ENCODE data around the gene CLDN18.

CLDN18 gene

DNA sequence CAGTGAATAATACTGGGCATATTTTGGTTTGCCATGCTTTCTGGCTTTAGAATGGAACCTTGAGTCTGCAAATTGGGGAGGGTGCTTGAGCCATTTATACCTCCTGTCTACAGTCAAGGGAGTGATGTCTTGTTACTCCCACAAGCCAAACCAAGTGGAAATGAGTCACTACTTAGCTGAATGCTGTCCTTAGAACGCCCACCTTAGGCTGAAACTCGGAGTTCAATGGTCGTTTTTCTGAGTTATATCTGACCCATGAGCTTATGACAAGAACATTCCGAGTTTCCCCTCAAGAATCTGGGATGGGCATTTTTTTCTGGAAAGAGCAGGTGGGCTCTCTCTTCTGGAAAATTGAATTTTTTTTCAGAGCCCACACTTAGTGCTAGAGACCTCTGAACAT, 17.4 kb upstream of the CLDN18 start:
- no peak overlapping the region for H3K4me3 ChIP-seq (ENCODE audit: low read depth in 1 of 5, low read length in 5 of 5)
- no peak overlapping the region for H3K27ac ChIP-seq (ENCODE audit: low read depth, low read length)
- H3K4me1 ChIP-seq (ENCODE audit: control insufficient read depth in 5 of 5, insufficient read depth in 5 of 5, low read length in 5 of 5): peaks cover 0 to 2% (median 0%) of the 10 kb centered on the region in 5 donors
- no peak overlapping the region for H3K9ac ChIP-seq (ENCODE audit: low read length in 5 of 5)
- peaks cover 0 to 6% (median 0%) of the 10 kb centered on the region in 5 donors for H3K9me3 ChIP-seq (ENCODE audit: control insufficient read depth in 5 of 5, low read length in 5 of 5)
- peaks cover 0 to 3% (median 0%) of the 10 kb centered on the region in 5 donors for H3K27me3 ChIP-seq (ENCODE audit: control insufficient read depth in 5 of 5, insufficient read depth in 4 of 5, low read length in 5 of 5)
- no peaks in the 10 kb centered on the region for H3K36me3 ChIP-seq (ENCODE audit: control insufficient read depth in 5 of 5, insufficient read depth in 5 of 5, low read length in 5 of 5)

GRCh38 chr3:137998121-137999042, 11.6 kb upstream of the CLDN18 start:
- Histone ChIP-seq H3K4me1 (ENCODE audit: control insufficient read depth in 5 of 5, insufficient read depth in 5 of 5, low read length in 5 of 5) (no peaks in the 10 kb centered on the region), H3K27ac (ENCODE audit: low read depth, low read length) (no peak overlapping the region), H3K36me3 (ENCODE audit: control insufficient read depth in 5 of 5, insufficient read depth in 5 of 5, low read length in 5 of 5) (no peaks in the 10 kb centered on the region), H3K9me3 (ENCODE audit: control insufficient read depth in 5 of 5, low read length in 5 of 5) (peaks cover 0 to 6% (median 0%) of the 10 kb centered on the region in 5 donors), H3K4me3 (ENCODE audit: low read depth in 1 of 5, low read length in 5 of 5) (no peak overlapping the region), H3K9ac (ENCODE audit: low read length in 5 of 5) (no peak overlapping the region), H3K27me3 (ENCODE audit: control insufficient read depth in 5 of 5, insufficient read depth in 4 of 5, low read length in 5 of 5) (peaks cover 0 to 4% (median 0%) of the 10 kb centered on the region in 5 donors)

- Histone ChIP-seq H3K27ac (ENCODE audit: low read depth, low read length) (no peak overlapping the region), H3K4me3 (ENCODE audit: low read depth in 1 of 5, low read length in 5 of 5) (no peak overlapping the region), H3K9ac (ENCODE audit: low read length in 5 of 5) (no peak overlapping the region), H3K36me3 (ENCODE audit: control insufficient read depth in 5 of 5, insufficient read depth in 5 of 5, low read length in 5 of 5) (no peaks in the 10 kb centered on the region), H3K9me3 (ENCODE audit: control insufficient read depth in 5 of 5, low read length in 5 of 5) (no peaks in the 10 kb centered on the region), H3K4me1 (ENCODE audit: control insufficient read depth in 5 of 5, insufficient read depth in 5 of 5, low read length in 5 of 5) (no peaks in the 10 kb centered on the region), H3K27me3 (ENCODE audit: control insufficient read depth in 5 of 5, insufficient read depth in 4 of 5, low read length in 5 of 5) (peaks cover 0 to 4% (median 0%) of the 10 kb centered on the region in 5 donors)
Measured at GRCh38 chr3:138003069-138003468, 6.9 kb upstream of the CLDN18 start.

- no peaks in the 10 kb centered on the region for H3K27me3 ChIP-seq (ENCODE audit: control insufficient read depth in 5 of 5, insufficient read depth in 4 of 5, low read length in 5 of 5)
- no peak overlapping the region for H3K9ac ChIP-seq (ENCODE audit: low read length in 5 of 5)
- H3K36me3 ChIP-seq (ENCODE audit: control insufficient read depth in 5 of 5, insufficient read depth in 5 of 5, low read length in 5 of 5): peaks cover 0 to 9% (median 0%) of the 10 kb centered on the region in 5 donors
- no peaks in the 10 kb centered on the region for H3K9me3 ChIP-seq (ENCODE audit: control insufficient read depth in 5 of 5, low read length in 5 of 5)
- H3K27ac ChIP-seq (ENCODE audit: low read depth, low read length): no peak overlapping the region
- H3K4me1 ChIP-seq (ENCODE audit: control insufficient read depth in 5 of 5, insufficient read depth in 5 of 5, low read length in 5 of 5): no peaks in the 10 kb centered on the region
- no peak overlapping the region for H3K4me3 ChIP-seq (ENCODE audit: low read depth in 1 of 5, low read length in 5 of 5)
Measured at GRCh38 chr3:138005627-138006026, 4.3 kb upstream of the CLDN18 start.

- H3K4me1 ChIP-seq (ENCODE audit: control insufficient read depth in 5 of 5, insufficient read depth in 5 of 5, low read length in 5 of 5): no peaks in the 10 kb centered on the region
- no peak overlapping the region for H3K4me3 ChIP-seq (ENCODE audit: low read depth in 1 of 5, low read length in 5 of 5)
- no peak overlapping the region for H3K9ac ChIP-seq (ENCODE audit: low read length in 5 of 5)
- H3K36me3 ChIP-seq (ENCODE audit: control insufficient read depth in 5 of 5, insufficient read depth in 5 of 5, low read length in 5 of 5): peaks cover 0 to 9% (median 0%) of the 10 kb centered on the region in 5 donors
- no peaks in the 10 kb centered on the region for H3K27me3 ChIP-seq (ENCODE audit: control insufficient read depth in 5 of 5, insufficient read depth in 4 of 5, low read length in 5 of 5)
- H3K27ac ChIP-seq (ENCODE audit: low read depth, low read length): no peak overlapping the region
- no peaks in the 10 kb centered on the region for H3K9me3 ChIP-seq (ENCODE audit: control insufficient read depth in 5 of 5, low read length in 5 of 5)
Measured at GRCh38 chr3:138007898-138008297, 2.1 kb upstream of the CLDN18 start.

GRCh38 chr3:138010273-138010590, 267 bp downstream of the CLDN18 start:
- H3K27me3 ChIP-seq (ENCODE audit: control insufficient read depth in 5 of 5, insufficient read depth in 4 of 5, low read length in 5 of 5): no peaks in the 10 kb centered on the region
- no peak overlapping the region for H3K4me3 ChIP-seq (ENCODE audit: low read depth in 1 of 5, low read length in 5 of 5)
- H3K4me1 ChIP-seq (ENCODE audit: control insufficient read depth in 5 of 5, insufficient read depth in 5 of 5, low read length in 5 of 5): no peaks in the 10 kb centered on the region
- peaks cover 0 to 3% (median 0%) of the 10 kb centered on the region in 5 donors for H3K9me3 ChIP-seq (ENCODE audit: control insufficient read depth in 5 of 5, low read length in 5 of 5)
- H3K27ac ChIP-seq (ENCODE audit: low read depth, low read length): no peak overlapping the region
- peaks cover 0 to 9% (median 3%) of the 10 kb centered on the region in 5 donors for H3K36me3 ChIP-seq (ENCODE audit: control insufficient read depth in 5 of 5, insufficient read depth in 5 of 5, low read length in 5 of 5)
- no peak overlapping the region for H3K9ac ChIP-seq (ENCODE audit: low read length in 5 of 5)

DNA sequence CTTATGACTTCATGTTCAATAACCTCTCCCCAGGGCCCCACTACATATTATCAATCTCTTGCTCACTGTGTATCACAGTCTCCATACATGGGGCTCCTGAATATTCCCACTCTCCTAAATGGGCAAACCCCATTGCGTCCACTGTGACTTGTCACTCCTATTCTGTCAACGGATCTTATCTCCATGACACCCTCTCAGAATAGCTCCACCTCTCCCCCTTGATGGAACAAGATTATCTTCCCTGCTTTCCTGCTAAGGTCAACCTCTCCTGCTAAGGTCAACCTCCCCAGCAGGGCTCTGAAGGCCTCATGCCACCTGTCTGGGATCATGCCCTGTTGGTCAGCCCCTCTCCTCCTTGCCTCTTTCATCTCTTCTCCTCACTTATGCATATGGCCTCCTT, 1.8 kb downstream of the CLDN18 start:
- Histone ChIP-seq H3K4me1 (ENCODE audit: control insufficient read depth in 5 of 5, insufficient read depth in 5 of 5, low read length in 5 of 5) (no peaks in the 10 kb centered on the region), H3K4me3 (ENCODE audit: low read depth in 1 of 5, low read length in 5 of 5) (no peak overlapping the region), H3K9ac (ENCODE audit: low read length in 5 of 5) (no peak overlapping the region), H3K27me3 (ENCODE audit: control insufficient read depth in 5 of 5, insufficient read depth in 4 of 5, low read length in 5 of 5) (no peaks in the 10 kb centered on the region), H3K36me3 (ENCODE audit: control insufficient read depth in 5 of 5, insufficient read depth in 5 of 5, low read length in 5 of 5) (peaks cover 0 to 12% (median 3%) of the 10 kb centered on the region in 5 donors), H3K27ac (ENCODE audit: low read depth, low read length) (no peak overlapping the region), H3K9me3 (ENCODE audit: control insufficient read depth in 5 of 5, low read length in 5 of 5) (peaks cover 0 to 3% (median 0%) of the 10 kb centered on the region in 5 donors)

GRCh38 chr3:138012526-138012925, 2.6 kb downstream of the CLDN18 start:
- Histone ChIP-seq H3K27ac (ENCODE audit: low read depth, low read length) (no peak overlapping the region), H3K9ac (ENCODE audit: low read length in 5 of 5) (no peak overlapping the region), H3K36me3 (ENCODE audit: control insufficient read depth in 5 of 5, insufficient read depth in 5 of 5, low read length in 5 of 5) (peaks cover 0 to 12% (median 3%) of the 10 kb centered on the region in 5 donors), H3K4me1 (ENCODE audit: control insufficient read depth in 5 of 5, insufficient read depth in 5 of 5, low read length in 5 of 5) (no peaks in the 10 kb centered on the region), H3K9me3 (ENCODE audit: control insufficient read depth in 5 of 5, low read length in 5 of 5) (peaks cover 0 to 3% (median 0%) of the 10 kb centered on the region in 5 donors), H3K27me3 (ENCODE audit: control insufficient read depth in 5 of 5, insufficient read depth in 4 of 5, low read length in 5 of 5) (no peaks in the 10 kb centered on the region), H3K4me3 (ENCODE audit: low read depth in 1 of 5, low read length in 5 of 5) (no peak overlapping the region)

- no peak overlapping the region for H3K9ac ChIP-seq (ENCODE audit: low read length in 5 of 5)
- H3K9me3 ChIP-seq (ENCODE audit: control insufficient read depth in 5 of 5, low read length in 5 of 5): peaks cover 0 to 3% (median 0%) of the 10 kb centered on the region in 5 donors
- H3K4me1 ChIP-seq (ENCODE audit: control insufficient read depth in 5 of 5, insufficient read depth in 5 of 5, low read length in 5 of 5): no peaks in the 10 kb centered on the region
- no peaks in the 10 kb centered on the region for H3K27me3 ChIP-seq (ENCODE audit: control insufficient read depth in 5 of 5, insufficient read depth in 4 of 5, low read length in 5 of 5)
- peaks cover 0 to 8% (median 3%) of the 10 kb centered on the region in 5 donors for H3K36me3 ChIP-seq (ENCODE audit: control insufficient read depth in 5 of 5, insufficient read depth in 5 of 5, low read length in 5 of 5)
- H3K4me3 ChIP-seq (ENCODE audit: low read depth in 1 of 5, low read length in 5 of 5): no peak overlapping the region
- H3K27ac ChIP-seq (ENCODE audit: low read depth, low read length): no peak overlapping the region
Measured at GRCh38 chr3:138016065-138016464, 6.1 kb downstream of the CLDN18 start.

GRCh38 chr3:138019281-138020069, 9.5 kb downstream of the CLDN18 start:
- no peaks in the 10 kb centered on the region for H3K27me3 ChIP-seq (ENCODE audit: control insufficient read depth in 5 of 5, insufficient read depth in 4 of 5, low read length in 5 of 5)
- no peaks in the 10 kb centered on the region for H3K9me3 ChIP-seq (ENCODE audit: control insufficient read depth in 5 of 5, low read length in 5 of 5)
- H3K27ac ChIP-seq (ENCODE audit: low read depth, low read length): no peak overlapping the region
- peaks cover 4 to 22% (median 10%) of the 10 kb centered on the region in 5 donors for H3K36me3 ChIP-seq (ENCODE audit: control insufficient read depth in 5 of 5, insufficient read depth in 5 of 5, low read length in 5 of 5)
- H3K4me3 ChIP-seq (ENCODE audit: low read depth in 1 of 5, low read length in 5 of 5): no peak overlapping the region
- no peaks in the 10 kb centered on the region for H3K4me1 ChIP-seq (ENCODE audit: control insufficient read depth in 5 of 5, insufficient read depth in 5 of 5, low read length in 5 of 5)
- H3K9ac ChIP-seq (ENCODE audit: low read length in 5 of 5): no peak overlapping the region

Data from subcutaneous abdominal adipose tissue (tissue), 5 donors.